HL-60 (cell line): ENCODE measurements around the gene ILDR1.

Source experiments
- DNase-seq, 2 experiments: peaks; one replicate each; pipeline ENCODE4 v3.0.0-alpha.2; 2010 to 2020; ENCODE audit warnings: low read depth in 1 of 2, low spot score in 1 of 2
- H3K27ac ChIP-seq: fragments of 250-450 bp; sonication (Bioruptor Pico); replicated peaks from 2 replicates; pipeline ENCODE4 v1.5.1; 2020; ENCODE audit warnings: mild to moderate bottlenecking, moderate library complexity
- H3K27me3 ChIP-seq: fragments of 250-450 bp; sonication (Bioruptor Pico); 2 replicates; pipeline ENCODE4 v1.5.1; 2021; ENCODE audit warnings: mild to moderate bottlenecking, moderate library complexity; ENCODE audit not compliant: insufficient read depth, poor library complexity, severe bottlenecking
- H3K4me3 ChIP-seq: replicated peaks from 2 replicates; pipeline ENCODE4 v1.5.1; 2011; ENCODE audit warnings: mild to moderate bottlenecking, control low read depth, low read length; ENCODE audit not compliant: insufficient read depth
- CTCF ChIP-seq: IDR thresholded peaks from one replicate; pipeline ENCODE4 v1.5.1; 2011; ENCODE audit warnings: low read length, control low read depth, inconsistent platforms; ENCODE audit not compliant: insufficient read depth
- GABPA ChIP-seq: IDR thresholded peaks from 2 replicates; pipeline ENCODE4 v1.6.1; 2012; ENCODE audit warnings: low read depth
- POLR2AphosphoS5 ChIP-seq: IDR thresholded peaks from 2 replicates; pipeline ENCODE4 v1.6.1; 2012; ENCODE audit warnings: low read depth
- REST ChIP-seq: IDR thresholded peaks from 2 replicates; pipeline ENCODE4 v1.6.1; 2012; ENCODE audit warnings: low read depth; ENCODE audit not compliant: insufficient replicate concordance
- SPI1 ChIP-seq: IDR thresholded peaks from 2 replicates; pipeline ENCODE4 v1.6.1; 2012; ENCODE audit warnings: low read depth, mild to moderate bottlenecking, borderline replicate concordance

The ILDR1 gene

GRCh38 chr3:121976727-121977126 is 45.3 kb downstream of the ILDR1 start:
- H3K4me3 ChIP-seq = no peak overlapping the region
- no peaks in the 10 kb centered on the region for H3K27me3 ChIP-seq
- DNase-seq = no peak
- TF ChIP-seq GABPA = no peak
- no peak for TF ChIP-seq POLR2AphosphoS5
- TF ChIP-seq SPI1 = no peak
- no peak overlapping the region for H3K27ac ChIP-seq

- Histone ChIP-seq H3K27ac (no peak overlapping the region), H3K4me3 (no peak overlapping the region), H3K27me3 (no peaks in the 10 kb centered on the region)
- TF ChIP-seq POLR2AphosphoS5 = no peak
- no peak for TF ChIP-seq CTCF
- TF ChIP-seq GABPA = no peak
- no peak for TF ChIP-seq SPI1
- no peak for TF ChIP-seq REST
- no peak for DNase-seq
Measured at GRCh38 chr3:121975702-121976302, 46.2 kb downstream of the ILDR1 start.

GRCh38 chr3:121974601-121975111 is 47.4 kb downstream of the ILDR1 start:
- no peak overlapping the region for H3K4me3 ChIP-seq
- no peak for TF ChIP-seq REST
- TF ChIP-seq POLR2AphosphoS5 = no peak
- no peak for TF ChIP-seq CTCF
- no peak for TF ChIP-seq SPI1
- TF ChIP-seq GABPA = no peak
- H3K27ac ChIP-seq = no peak overlapping the region
- DNase-seq = no peak
- no peaks in the 10 kb centered on the region for H3K27me3 ChIP-seq

GRCh38 chr3:121970047-121970446 is 52.0 kb downstream of the ILDR1 start:
- no peak overlapping the region for H3K4me3 ChIP-seq
- no peak for TF ChIP-seq SPI1
- H3K27ac ChIP-seq = no peak overlapping the region
- no peaks in the 10 kb centered on the region for H3K27me3 ChIP-seq
- DNase-seq = no peak

GRCh38 chr3:121969631-121970030 is 52.4 kb downstream of the ILDR1 start:
- DNase-seq = no peak
- Histone ChIP-seq H3K27me3 (no peaks in the 10 kb centered on the region), H3K27ac (no peak overlapping the region), H3K4me3 (no peak overlapping the region)
- TF ChIP-seq POLR2AphosphoS5 = no peak
- no peak for TF ChIP-seq CTCF
- TF ChIP-seq REST = no peak
- TF ChIP-seq SPI1 = no peak
- TF ChIP-seq GABPA = no peak
